Activated CD4-positive, alpha-beta T cell treated with anti-CD3 and anti-CD28 coated beads, Interleukin-2, amount 50 U/mL, for 24 hours (primary cell): ENCODE data around the gene SMARCA4.

ENCODE experiments used
- DNase-seq, 2 donors: peaks; one replicate each; pipeline ENCODE4 v3.0.0-alpha.2; 2020; ENCODE audit warnings: low read depth in 1 of 2, low spot score in 1 of 2

The SMARCA4 gene

GRCh38 chr19:11010041-11010440 is 49.2 kb downstream of the SMARCA4 start:
- no peak for DNase-seq

DNA sequence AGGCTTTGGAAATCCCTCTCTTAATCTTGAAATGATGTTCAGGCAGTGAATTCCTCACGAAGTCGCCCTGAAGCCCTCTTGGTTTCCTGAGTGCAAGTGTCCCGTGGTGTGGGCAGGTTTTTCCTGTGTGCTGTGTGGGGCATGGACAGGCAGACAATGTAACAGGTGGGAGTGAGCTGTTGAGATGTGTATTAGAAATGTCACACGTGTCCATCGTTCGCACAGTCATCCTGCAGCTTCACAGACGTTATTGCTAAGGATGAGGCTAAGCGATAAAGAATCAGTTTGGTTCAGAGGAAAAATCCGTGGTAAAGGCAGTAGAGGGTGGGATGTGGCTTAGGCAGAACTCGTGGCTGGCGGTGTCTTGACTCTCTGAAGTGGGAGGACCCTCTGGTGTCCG is 51.7 kb downstream of the SMARCA4 start:
- DNase-seq: no peak

DNA sequence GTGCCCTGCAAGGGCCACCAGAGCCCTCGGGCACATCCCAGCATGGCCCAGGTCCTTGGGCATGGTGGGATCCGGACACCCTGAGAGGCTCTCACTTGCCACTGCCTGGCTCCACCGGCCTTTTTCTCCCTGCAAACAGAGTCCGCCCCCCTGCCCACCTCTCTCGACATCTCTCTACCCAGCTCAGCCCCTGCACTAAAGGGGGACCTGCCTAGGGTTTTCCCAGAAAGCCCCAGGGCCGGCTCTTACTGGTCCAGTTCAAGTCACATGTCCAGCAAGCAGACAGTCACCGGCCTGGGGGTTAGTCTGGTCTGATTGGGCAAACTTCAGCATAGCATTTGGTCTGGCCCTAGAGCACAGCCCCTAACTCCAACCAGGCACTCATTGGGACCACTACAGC is 52.9 kb downstream of the SMARCA4 start:
- DNase-seq: no peak

- no peak for DNase-seq
Measured at GRCh38 chr19:11014403-11014911, 53.6 kb downstream of the SMARCA4 start.

DNA sequence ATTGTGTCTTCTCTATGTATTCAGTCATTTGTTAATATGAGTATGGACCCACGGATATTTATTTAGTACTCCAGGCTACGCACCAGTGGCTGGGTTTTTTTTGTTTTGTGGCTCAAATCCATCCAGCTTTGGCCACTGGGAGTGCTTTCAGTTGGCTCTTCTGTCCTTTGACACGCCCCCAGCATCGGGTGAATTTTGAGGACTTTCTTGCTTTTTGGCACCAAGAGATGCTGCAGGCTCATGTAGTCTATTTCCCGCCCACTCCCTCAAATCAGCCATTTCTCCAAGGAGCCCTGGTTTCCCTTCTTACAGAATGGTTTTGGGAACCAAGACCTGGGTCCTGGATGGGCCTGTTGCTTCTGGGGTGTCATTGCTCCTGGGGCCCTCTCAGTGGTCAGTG is 55.8 kb downstream of the SMARCA4 start:
- no peak for DNase-seq

- no peak for DNase-seq
Measured at GRCh38 chr19:11017275-11018035, 56.6 kb downstream of the SMARCA4 start.

GRCh38 chr19:11018179-11018578 is 57.3 kb downstream of the SMARCA4 start:
- DNase-seq: no peak

GRCh38 chr19:11018763-11019162 is 57.9 kb downstream of the SMARCA4 start:
- DNase-seq: no peak

DNA sequence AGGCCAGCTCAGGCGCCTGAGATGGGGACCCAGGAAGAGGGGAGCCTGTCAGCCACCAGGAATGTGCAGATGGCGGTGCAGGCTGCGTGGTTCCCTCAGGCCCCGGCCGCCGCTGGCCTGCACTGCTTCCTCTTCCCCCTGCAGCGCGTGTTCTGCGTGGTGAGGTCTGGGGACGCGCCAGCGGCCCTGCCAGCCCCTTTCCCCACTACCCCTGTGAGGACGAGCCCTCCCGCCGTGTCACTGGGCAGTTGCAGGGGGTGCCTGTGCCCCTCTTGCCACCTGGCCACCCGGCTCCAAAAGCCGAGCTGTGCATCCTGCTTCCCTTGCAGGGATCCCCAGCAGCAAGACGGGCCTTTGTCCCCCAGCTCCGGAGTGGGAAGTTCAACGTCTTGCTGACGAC is 58.4 kb downstream of the SMARCA4 start:
- no peak for DNase-seq

GRCh38 chr19:11019824-11020223 is 59.0 kb downstream of the SMARCA4 start:
- no peak for DNase-seq

- no peak for DNase-seq
Measured at GRCh38 chr19:11020423-11020822, 59.6 kb downstream of the SMARCA4 start.

GRCh38 chr19:11020982-11021759 is 60.3 kb downstream of the SMARCA4 start:
- no peak for DNase-seq

GRCh38 chr19:11021760-11022144 is 60.9 kb downstream of the SMARCA4 start:
- no peak for DNase-seq

DNA sequence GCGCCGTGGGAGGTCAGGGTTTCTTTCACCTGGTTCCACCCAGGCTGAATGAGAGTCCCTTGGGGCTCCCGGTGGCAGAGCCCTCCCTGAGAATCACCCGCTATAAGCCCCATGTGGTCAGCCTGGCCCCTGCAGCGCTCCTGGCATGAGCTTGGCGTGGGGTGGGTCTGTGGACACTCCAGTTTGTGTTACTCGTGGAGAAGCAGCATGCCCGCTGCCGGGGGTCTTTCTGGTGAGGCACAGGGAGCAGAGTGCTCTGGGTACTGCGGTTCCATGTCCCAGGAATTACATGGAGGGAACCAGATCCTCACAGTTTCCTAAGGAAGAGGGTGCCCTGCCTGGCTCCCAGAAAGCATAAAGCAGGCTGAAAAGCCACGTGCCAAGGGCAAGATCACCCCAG is 62.2 kb downstream of the SMARCA4 start:
- DNase-seq: no peak

- DNase-seq: no peak
Measured at GRCh38 chr19:11023710-11024109, 62.9 kb downstream of the SMARCA4 start.

GRCh38 chr19:11024259-11024658 is 63.4 kb downstream of the SMARCA4 start:
- DNase-seq: no peak

GRCh38 chr19:11025006-11025405 is 64.2 kb downstream of the SMARCA4 start:
- DNase-seq: no peak

GRCh38 chr19:11025445-11025844 is 64.6 kb downstream of the SMARCA4 start:
- DNase-seq: no peak

DNA sequence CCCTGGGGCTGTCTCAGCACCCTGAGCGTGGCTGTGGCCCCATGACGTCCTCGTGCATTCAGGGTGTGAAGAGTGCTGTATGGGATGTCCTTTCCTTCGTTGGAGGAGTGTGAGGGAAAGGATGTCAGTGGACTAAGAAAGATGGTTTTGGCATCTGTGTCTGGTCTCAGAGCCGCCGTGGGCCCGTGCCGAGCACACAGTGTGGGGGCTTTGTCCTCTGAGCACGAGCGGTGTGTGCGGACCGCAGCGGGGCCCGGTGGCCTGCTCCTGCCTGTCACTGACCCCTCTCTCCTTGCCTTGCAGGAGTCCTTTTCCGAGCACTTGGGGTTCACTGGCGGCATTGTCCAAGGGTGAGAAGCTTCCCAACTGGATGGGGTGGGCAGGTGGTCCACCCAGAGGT is 65.2 kb downstream of the SMARCA4 start:
- no peak for DNase-seq

DNA sequence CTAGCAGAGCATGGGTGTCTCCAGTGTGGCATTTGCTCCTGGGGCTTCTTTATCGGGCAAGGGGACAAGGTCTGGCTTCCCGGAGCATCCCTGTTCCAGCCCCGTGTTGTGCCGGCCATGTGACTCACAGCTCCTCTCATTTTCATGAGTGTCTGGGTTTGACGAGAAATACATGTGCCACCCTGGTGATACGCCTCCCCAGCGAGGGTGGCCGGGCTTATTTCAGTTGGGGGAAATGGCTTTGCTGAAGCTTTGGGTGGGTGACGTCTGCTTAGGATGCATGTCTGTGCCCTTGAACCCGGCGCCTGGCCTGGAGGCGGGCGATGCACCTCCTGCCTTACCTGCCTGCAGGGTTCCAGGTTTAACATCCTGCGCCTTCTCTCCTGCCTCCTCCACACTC is 66.6 kb downstream of the SMARCA4 start:
- no peak for DNase-seq

DNA sequence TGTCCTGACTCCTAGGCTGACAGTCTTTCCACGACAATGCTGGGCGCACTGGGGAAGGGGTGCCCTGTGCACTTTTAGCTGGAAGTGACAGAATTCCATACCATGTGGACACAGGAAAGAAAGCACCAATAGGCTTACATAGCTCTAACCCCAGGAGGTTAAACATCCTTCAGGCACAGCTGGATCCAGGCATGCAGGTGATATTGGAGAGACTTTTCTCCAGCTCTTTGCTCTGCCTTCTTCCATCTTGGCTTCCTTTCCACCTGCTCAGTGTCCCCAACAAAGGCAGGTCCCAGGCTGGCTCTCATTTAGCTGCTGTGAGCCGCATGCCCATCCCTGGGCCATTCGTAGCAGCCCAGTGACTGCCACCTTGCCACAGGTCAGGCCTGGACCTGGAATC is 67.3 kb downstream of the SMARCA4 start:
- DNase-seq: no peak

DNA sequence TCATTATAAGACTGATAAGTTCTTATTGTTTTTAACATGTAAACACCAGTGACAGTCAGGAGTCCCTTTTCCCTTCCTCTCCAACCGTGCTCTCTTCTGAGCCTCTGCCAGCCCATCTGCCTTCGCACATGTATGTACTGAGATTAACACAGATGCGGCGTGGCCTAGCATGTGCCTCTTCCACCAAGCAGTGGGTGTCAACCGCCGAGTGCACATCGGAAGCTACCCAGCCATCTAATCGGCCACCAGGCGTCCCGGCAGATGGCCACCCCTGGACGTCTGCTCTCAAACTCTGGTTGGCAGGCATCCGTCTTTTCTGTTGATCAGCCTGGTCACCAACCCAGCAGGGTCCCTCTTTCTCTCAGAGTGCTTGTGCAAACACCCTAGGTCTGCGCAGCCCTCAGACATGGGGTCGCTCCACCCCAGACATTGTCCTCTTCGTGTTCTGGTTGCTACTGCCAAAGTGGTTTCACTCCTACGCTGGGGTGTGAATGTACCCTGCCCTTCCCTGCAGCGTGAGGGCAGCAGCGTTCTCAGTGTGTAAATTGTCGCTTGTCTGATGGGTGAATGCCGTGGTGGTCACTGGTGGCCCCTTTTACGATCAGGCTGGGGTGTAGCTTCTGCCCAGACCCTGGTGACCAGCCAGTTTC is 70.7 kb downstream of the SMARCA4 start:
- DNase-seq: no peak
